Astrocyte of the spinal cord (primary cell): ENCODE data around the gene OTC.

ENCODE experiments used
- DNase-seq: peaks from one replicate; pipeline ENCODE4 v3.0.0; 2011; ENCODE audit warnings: low read depth, low spot score
- H3K4me3 ChIP-seq: 2 replicates; pipeline ENCODE4 v1.5.1; 2011; ENCODE audit warnings: low read depth, mild to moderate bottlenecking, low read length, moderate library complexity
- in situ Hi-C: cut with HindIII; loops from 2 replicates; pipeline ENCODE4 v1.10.0; 2017; ENCODE audit warnings: low sequenced_read_pairs
- TF ChIP-seq, protein P1 (sequence below): IDR thresholded peaks from 2 replicates; pipeline ENCODE4 v1.5.1; 2012; ENCODE audit warnings: low read depth, mild to moderate bottlenecking, low read length, inconsistent platforms

The OTC gene

GRCh38 chrX:38435130-38435529 lies 82.7 kb downstream of the OTC start:
- DNase-seq: no peak
- H3K4me3 ChIP-seq: no peak overlapping the region
- in situ Hi-C loops: no loop called here
- TF ChIP-seq, protein P1, sequence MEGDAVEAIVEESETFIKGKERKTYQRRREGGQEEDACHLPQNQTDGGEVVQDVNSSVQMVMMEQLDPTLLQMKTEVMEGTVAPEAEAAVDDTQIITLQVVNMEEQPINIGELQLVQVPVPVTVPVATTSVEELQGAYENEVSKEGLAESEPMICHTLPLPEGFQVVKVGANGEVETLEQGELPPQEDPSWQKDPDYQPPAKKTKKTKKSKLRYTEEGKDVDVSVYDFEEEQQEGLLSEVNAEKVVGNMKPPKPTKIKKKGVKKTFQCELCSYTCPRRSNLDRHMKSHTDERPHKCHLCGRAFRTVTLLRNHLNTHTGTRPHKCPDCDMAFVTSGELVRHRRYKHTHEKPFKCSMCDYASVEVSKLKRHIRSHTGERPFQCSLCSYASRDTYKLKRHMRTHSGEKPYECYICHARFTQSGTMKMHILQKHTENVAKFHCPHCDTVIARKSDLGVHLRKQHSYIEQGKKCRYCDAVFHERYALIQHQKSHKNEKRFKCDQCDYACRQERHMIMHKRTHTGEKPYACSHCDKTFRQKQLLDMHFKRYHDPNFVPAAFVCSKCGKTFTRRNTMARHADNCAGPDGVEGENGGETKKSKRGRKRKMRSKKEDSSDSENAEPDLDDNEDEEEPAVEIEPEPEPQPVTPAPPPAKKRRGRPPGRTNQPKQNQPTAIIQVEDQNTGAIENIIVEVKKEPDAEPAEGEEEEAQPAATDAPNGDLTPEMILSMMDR: no peak

DNA sequence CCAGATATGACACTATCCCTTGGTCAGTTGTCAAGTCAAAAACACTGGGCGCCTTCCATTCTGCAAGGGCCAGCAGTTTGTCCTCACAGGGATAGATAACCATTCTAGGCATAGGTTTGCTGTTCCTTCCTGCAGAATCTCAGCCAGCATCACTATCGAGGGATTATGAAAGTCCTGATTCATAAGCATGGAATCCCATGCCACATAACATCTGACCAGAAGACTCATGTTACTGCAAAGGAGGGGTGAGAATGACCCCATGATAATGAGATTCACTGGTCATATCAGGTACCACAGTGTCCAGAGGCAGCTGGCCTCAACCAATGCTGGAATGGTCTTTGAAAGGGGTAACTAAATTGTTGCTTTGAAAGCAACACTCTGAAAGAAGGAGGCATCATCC lies 84.7 kb downstream of the OTC start:
- TF ChIP-seq, protein P1: no peak
- no peak overlapping the region for H3K4me3 ChIP-seq
- in situ Hi-C loops: no loop called here
- DNase-seq: no peak

DNA sequence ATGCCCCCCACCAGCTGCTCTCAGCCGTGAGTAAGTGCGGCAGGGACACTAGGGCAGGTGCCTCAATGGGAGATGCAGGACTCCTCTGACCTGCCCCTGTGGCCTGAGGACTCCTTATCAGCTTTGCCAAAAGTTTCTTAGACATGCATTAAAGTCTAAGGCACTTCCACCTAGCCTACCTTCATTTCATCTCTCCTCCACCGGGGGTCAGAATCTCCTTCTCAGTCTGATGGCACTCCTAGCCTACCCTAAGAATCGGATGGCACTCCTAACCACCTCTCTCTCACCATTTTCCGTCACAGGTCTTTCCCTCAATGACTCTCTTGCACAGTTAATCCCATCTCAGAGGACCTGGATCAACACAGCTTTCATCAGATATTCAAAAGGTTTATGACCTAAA lies 85.9 kb downstream of the OTC start:
- in situ Hi-C loops: no loop called here
- TF ChIP-seq, protein P1: no peak
- H3K4me3 ChIP-seq: no peak overlapping the region

DNA sequence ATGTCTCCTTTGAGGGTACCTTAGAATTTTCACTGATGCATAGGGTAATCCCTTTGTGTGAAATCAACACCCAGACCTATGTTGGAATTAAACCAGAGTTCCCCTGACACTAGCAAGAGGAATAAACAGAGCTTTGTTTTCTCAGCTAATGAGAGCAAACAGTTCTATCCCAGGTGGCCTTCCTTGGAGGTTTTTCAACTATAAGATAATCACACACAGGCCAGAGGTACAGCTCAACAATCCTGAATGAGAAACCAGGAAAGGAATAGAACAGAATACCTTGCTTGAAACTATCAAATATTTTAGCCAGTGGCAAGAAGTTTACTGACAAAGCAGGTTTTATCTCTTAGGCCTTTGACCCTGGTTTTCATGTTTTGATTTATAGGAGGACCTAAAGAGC lies 100.2 kb downstream of the OTC start:
- in situ Hi-C loops: no loop called here
- no peak overlapping the region for H3K4me3 ChIP-seq
- DNase-seq: no peak
- TF ChIP-seq, protein P1: no peak

More for the DNA sequence above, 85.9 kb downstream of the OTC start:
- no peak for DNase-seq

GRCh38 chrX:38458071-38458470 lies 105.7 kb downstream of the OTC start:
- TF ChIP-seq, protein P1: no peak
- no peak overlapping the region for H3K4me3 ChIP-seq
- DNase-seq: no peak
- in situ Hi-C loops: no loop called here

GRCh38 chrX:38462257-38462656 lies 109.9 kb downstream of the OTC start:
- in situ Hi-C loops: no loop called here
- DNase-seq: no peak
- H3K4me3 ChIP-seq: no peak overlapping the region
- TF ChIP-seq, protein P1: no peak

GRCh38 chrX:38465686-38466085 lies 113.3 kb downstream of the OTC start:
- H3K4me3 ChIP-seq: no peak overlapping the region
- in situ Hi-C loops: no loop called here
- no peak for DNase-seq
- TF ChIP-seq, protein P1: no peak
